ENCODE data around the gene ABCA7.

ABCA7 gene

GRCh38 chr19:1035998-1036621 lies 3.8 kb upstream of the ABCA7 start:
- DNase-seq (ENCODE audit: low read depth) = peak; percentile 23
- no peak overlapping the region for H3K4me3 ChIP-seq (ENCODE audit: low read depth, low read length)
- TF ChIP-seq CTCF (IDR thresholded peaks at IDR 0.05; ENCODE audit: low read depth, low read length) (peak; percentile 7), MAX (IDR thresholded peaks at IDR 0.05; ENCODE audit: low read depth, low read length) (no peak)

GRCh38 chr19:1037621-1038064 lies 2.3 kb upstream of the ABCA7 start:
- no peak for DNase-seq (ENCODE audit: low read depth)
- TF ChIP-seq MYC (IDR thresholded peaks at IDR 0.05; ENCODE audit: low read depth, low read length) = no peak
- TF ChIP-seq POLR2A (IDR thresholded peaks at IDR 0.05; ENCODE audit: extremely low read depth, insufficient read length) = no peak
- TF ChIP-seq CTCF (IDR thresholded peaks at IDR 0.05; ENCODE audit: low read depth, low read length) = no peak
- no peak for TF ChIP-seq MAX (IDR thresholded peaks at IDR 0.05; ENCODE audit: low read depth, low read length)
- H3K4me3 ChIP-seq (ENCODE audit: low read depth, low read length) = no peak overlapping the region

GRCh38 chr19:1038978-1039645 lies 795 bp upstream of the ABCA7 start:
- H3K4me3 ChIP-seq (ENCODE audit: low read depth, low read length) = no peak overlapping the region
- DNase-seq (ENCODE audit: low read depth) = no peak
- TF ChIP-seq POLR2A (IDR thresholded peaks at IDR 0.05; ENCODE audit: extremely low read depth, insufficient read length) = no peak

- peak overlapping the region; percentile 55 for H3K4me3 ChIP-seq (ENCODE audit: low read depth, low read length)
- TF ChIP-seq MYC (IDR thresholded peaks at IDR 0.05; ENCODE audit: low read depth, low read length) (no peak), CTCF (IDR thresholded peaks at IDR 0.05; ENCODE audit: low read depth, low read length) (no peak), MAX (IDR thresholded peaks at IDR 0.05; ENCODE audit: low read depth, low read length) (no peak), POLR2A (IDR thresholded peaks at IDR 0.05; ENCODE audit: extremely low read depth, insufficient read length) (no peak)
- DNase-seq (ENCODE audit: low read depth) = peak; percentile 79
These were observed 767 bp downstream of the ABCA7 start for GRCh38 chr19:1040476-1041271.

GRCh38 chr19:1041272-1041834 lies 1.4 kb downstream of the ABCA7 start:
- DNase-seq (ENCODE audit: low read depth) = no peak
- TF ChIP-seq CTCF (IDR thresholded peaks at IDR 0.05; ENCODE audit: low read depth, low read length) (no peak), POLR2A (IDR thresholded peaks at IDR 0.05; ENCODE audit: extremely low read depth, insufficient read length) (no peak), MAX (IDR thresholded peaks at IDR 0.05; ENCODE audit: low read depth, low read length) (no peak), MYC (IDR thresholded peaks at IDR 0.05; ENCODE audit: low read depth, low read length) (no peak)
- no peak overlapping the region for H3K4me3 ChIP-seq (ENCODE audit: low read depth, low read length)

Measured in NB4 (cell line).